HCT116 (cell line): ENCODE data around the gene SPTLC3. TPM values are rescaled to one million over a fixed set of nuclear protein-coding genes. Genes with fewer than 3 reads are reported as not detected.

Experiments used
- ATAC-seq: fragments of 200-7000 bp; cut with Tn5 transposase; 2 replicates; pipeline ENCODE4 v1.9.1; 2020; ENCODE audit warnings: mild to moderate bottlenecking, moderate library complexity
- BruUV-seq: library from RNA; stranded (reverse); fragments of 400-500 nt; replicated peaks from 2 replicates; lab custom pipeline; 2021; lab: Mats Ljungman, UMichigan
- CTCF ChIA-PET: fragments of 300-600 bp; sonication (Branson Sonifier 250); formaldehyde crosslinking; loops from one replicate; lab custom pipeline; 2021; ENCODE audit warnings: antibody characterized with exemption; lab: Charles Lee
- POLR2A ChIA-PET: fragments of 300-600, 350-600 bp; sonication (Branson Sonifier 250); formaldehyde crosslinking; loops from one replicate; lab custom pipeline; 2021; ENCODE audit warnings: antibody characterized with exemption; lab: Charles Lee
- RAD21 ChIA-PET, 2 experiments: fragments of 300-600 bp; sonication (Branson Sonifier 250); formaldehyde crosslinking; loops; one replicate each; lab custom pipeline; 2023; ENCODE audit warnings: low total read pairs in 2 of 2; ENCODE audit not compliant: uncharacterized antibody in 2 of 2, unreplicated experiment in 2 of 2, low non-redundant PET in 1 of 2; lab: Charles Lee
- DNase-seq: peaks from one replicate; pipeline ENCODE4 v3.0.0-alpha.2; 2010; ENCODE audit warnings: low read depth, low spot score
- H2AFZ ChIP-seq: fragments of 200-600 bp; shearing (Covaris generic), sonication (generic); 2 replicates; pipeline ENCODE4 v1.6.1; 2017; ENCODE audit warnings: low read depth, mixed run types, mixed read lengths, antibody characterized with exemption, low read length; ENCODE audit not compliant: poor library complexity, severe bottlenecking
- H3K27ac ChIP-seq: 2 replicates; pipeline ENCODE4 v1.5.1; 2012; ENCODE audit warnings: low read depth, low read length
- H3K27me3 ChIP-seq: fragments of 200-600 bp; sonication (generic); 2 replicates; pipeline ENCODE4 v1.6.1; 2016; ENCODE audit warnings: mixed run types, low read length, mixed read lengths; ENCODE audit not compliant: insufficient read depth
- H3K36me3 ChIP-seq, 2 experiments: fragments of 200-500 bp in 1 of 2; fragments of 200-600 bp in 1 of 2; sonication (Bioruptor generic) in 1 of 2; sonication (generic) in 1 of 2; 2 replicates each; pipeline versions ENCODE4 v1.5.1 to v1.6.1; 2014 to 2016; ENCODE audit warnings: low read length in 2 of 2, inconsistent platforms in 1 of 2, mixed read lengths in 1 of 2, mixed run types in 1 of 2; ENCODE audit not compliant: insufficient read depth in 2 of 2, control insufficient read depth in 1 of 2
- H3K4me1 ChIP-seq, 2 experiments: fragments of 200-600 bp in 1 of 2; sonication (generic) in 1 of 2; 2 replicates each; pipeline versions ENCODE4 v1.5.1 to v1.6.1; 2012 to 2017; ENCODE audit warnings: low read length in 2 of 2, inconsistent platforms in 1 of 2, mild to moderate bottlenecking in 1 of 2, mixed read lengths in 1 of 2, mixed run types in 1 of 2, moderate library complexity in 1 of 2; ENCODE audit not compliant: insufficient read depth in 2 of 2, control insufficient read depth in 1 of 2
- H3K4me2 ChIP-seq: fragments of 200-600 bp; sonication (generic); 2 replicates; pipeline ENCODE4 v1.6.1; 2017; ENCODE audit warnings: mixed run types, low read length, mixed read lengths
- H3K4me3 ChIP-seq, 2 experiments: fragments of 200-600 bp in 1 of 2; sonication (generic) in 1 of 2; replicated peaks in 1 of 2; 2 replicates each; pipeline ENCODE4 v1.5.1; 2011 to 2016; ENCODE audit warnings: low read length in 2 of 2, control low read depth in 1 of 2, low read depth in 1 of 2, mild to moderate bottlenecking in 1 of 2, mixed read lengths in 1 of 2, mixed run types in 1 of 2
- H3K79me2 ChIP-seq: fragments of 200-600 bp; sonication (generic); 2 replicates; pipeline ENCODE4 v1.6.1; 2017; ENCODE audit warnings: mild to moderate bottlenecking, mixed run types, low read length, moderate library complexity, mixed read lengths; ENCODE audit not compliant: insufficient read depth
- H3K9ac ChIP-seq: fragments of 200-600 bp; sonication (generic); 2 replicates; pipeline ENCODE4 v1.6.1; 2016; ENCODE audit warnings: low read length, mixed read lengths
- H3K9me2 ChIP-seq: fragments of 200-600 bp; sonication (generic), shearing (Covaris generic); 2 replicates; pipeline ENCODE4 v1.6.1; 2017; ENCODE audit warnings: mixed run types, mild to moderate bottlenecking, moderate library complexity; ENCODE audit not compliant: insufficient read depth
- H3K9me3 ChIP-seq, 2 experiments: fragments of 200-500 bp in 1 of 2; fragments of 200-600 bp in 1 of 2; sonication (Bioruptor generic) in 1 of 2; sonication (generic) in 1 of 2; 2 replicates each; pipeline ENCODE4 v1.6.1; 2014 to 2017; ENCODE audit warnings: low read length in 2 of 2, mixed read lengths in 2 of 2, inconsistent platforms in 1 of 2, low read depth in 1 of 2, mild to moderate bottlenecking in 1 of 2, mixed run types in 1 of 2, moderate library complexity in 1 of 2; ENCODE audit not compliant: control insufficient read depth in 1 of 2, insufficient read depth in 1 of 2
- H4K20me1 ChIP-seq: fragments of 200-600 bp; sonication (generic), shearing (Covaris generic); 2 replicates; pipeline ENCODE4 v1.6.1; 2017; ENCODE audit warnings: mixed run types, mild to moderate bottlenecking, moderate library complexity; ENCODE audit not compliant: insufficient read depth
- ATF3 ChIP-seq: IDR thresholded peaks from 2 replicates; pipeline ENCODE4 v1.6.1; 2012
- CTCF ChIP-seq, 3 experiments: fragments of 200-600 bp in 1 of 3; sonication (generic) in 1 of 3; IDR thresholded peaks in 2 of 3; conservative IDR thresholded peaks in 1 of 3; 2 replicates each; pipeline ENCODE4 v1.5.1; 2012 to 2017; ENCODE audit warnings: low read depth in 2 of 3, low read length in 2 of 3, antibody characterized with exemption in 1 of 3, borderline replicate concordance in 1 of 3, control low read depth in 1 of 3, mild to moderate bottlenecking in 1 of 3, mixed read lengths in 1 of 3, mixed run types in 1 of 3, moderate library complexity in 1 of 3; ENCODE audit not compliant: insufficient read depth in 1 of 3
- EGR1 ChIP-seq: IDR thresholded peaks from 2 replicates; pipeline ENCODE4 v1.6.1; 2012; ENCODE audit warnings: low read depth
- ELF1 ChIP-seq: IDR thresholded peaks from 2 replicates; pipeline ENCODE4 v1.6.1; 2012; ENCODE audit warnings: low read depth, borderline replicate concordance
- EZH2 ChIP-seq: fragments of 200-600 bp; sonication (generic); IDR thresholded peaks from 2 replicates; pipeline ENCODE4 v1.6.1; 2017; ENCODE audit warnings: antibody characterized with exemption, mixed run types
- EZH2phosphoT487 ChIP-seq: fragments of 200-600 bp; IDR thresholded peaks from 2 replicates; pipeline ENCODE4 v1.6.1; 2018; ENCODE audit warnings: antibody characterized with exemption, borderline replicate concordance
- FOSL1 ChIP-seq: IDR thresholded peaks from 2 replicates; pipeline ENCODE4 v1.6.1; 2012; ENCODE audit warnings: low read depth
- JUND ChIP-seq: IDR thresholded peaks from 2 replicates; pipeline ENCODE4 v1.6.1; 2012
- MAX ChIP-seq: IDR thresholded peaks from 2 replicates; pipeline ENCODE4 v1.6.1; 2012
- RAD21 ChIP-seq: IDR thresholded peaks from 2 replicates; pipeline ENCODE4 v1.6.1; 2012; ENCODE audit warnings: low read depth, mild to moderate bottlenecking
- SIN3A ChIP-seq: IDR thresholded peaks from 2 replicates; pipeline ENCODE4 v1.6.1; 2012; ENCODE audit warnings: low read depth
- SP1 ChIP-seq: IDR thresholded peaks from 2 replicates; pipeline ENCODE4 v1.6.1; 2012; ENCODE audit warnings: low read depth
- TCF7L2 ChIP-seq: IDR thresholded peaks from 2 replicates; pipeline ENCODE4 v1.7.0; 2011; ENCODE audit warnings: borderline replicate concordance, inconsistent platforms; ENCODE audit not compliant: insufficient read depth, insufficient read length; ENCODE audit errors: extremely low read depth
- YY1 ChIP-seq: IDR thresholded peaks from 2 replicates; pipeline ENCODE4 v1.6.1; 2011; ENCODE audit warnings: low read length, low read depth, moderate library complexity, mild to moderate bottlenecking; ENCODE audit not compliant: insufficient replicate concordance; ENCODE audit errors: extremely low read depth
- ZBTB33 ChIP-seq: IDR thresholded peaks from 2 replicates; pipeline ENCODE4 v1.6.1; 2011; ENCODE audit warnings: mild to moderate bottlenecking, low read length, moderate library complexity; ENCODE audit not compliant: insufficient replicate concordance; ENCODE audit errors: extremely low read depth
- ZFX ChIP-seq: fragments of 450-650 bp; IDR thresholded peaks from 2 replicates; pipeline ENCODE4 v1.6.1; 2017
- intact Hi-C: fragments of 100-400 bp; cut with micrococcal nuclease; formaldehyde crosslinking; loops from 2 replicates; pipeline ENCODE4 v1.10.0; 2022
- total RNA-seq: library from RNA; stranded (reverse); gene quantifications from one replicate; pipeline ENCODE4 v1.2.1, GENCODE V29; 2021; ENCODE audit not compliant: unreplicated experiment

SPTLC3 gene
- total RNA-seq, 1 experiment from 2014 or later = not detected

GRCh38 chr20:13131688-13132087 is 122.9 kb downstream of the SPTLC3 start:
- H3K9me3 ChIP-seq = no peaks in the 10 kb centered on the region
- no peak overlapping the region for H3K4me2 ChIP-seq
- H3K27ac ChIP-seq = no peak overlapping the region
- TF ChIP-seq CTCF (IDR thresholded peaks at IDR 0.05 in 2 of 3, conservative IDR thresholded peaks at IDR 0.05 in 1 of 3; ENCODE audit: borderline replicate concordance in 1 of 3, insufficient read depth in 1 of 3, low read depth in 2 of 3, low read length in 2 of 3) (no peak), TCF7L2 (no peak), RAD21 (no peak), EZH2 (no peak), SP1 (no peak), ATF3 (no peak)
- H3K27me3 ChIP-seq = peaks cover 34% of the 10 kb centered on the region; the same call in 1 of the 2 replicates
- H3K4me1 ChIP-seq = no peaks in the 10 kb centered on the region
- ChIA-PET RAD21 (no interaction called here), CTCF (no interaction called here), POLR2A (no interaction called here)
- no peaks in the 10 kb centered on the region for H3K36me3 ChIP-seq
- no peaks in the 10 kb centered on the region for H4K20me1 ChIP-seq
- no peak overlapping the region for H3K4me3 ChIP-seq
- no peak overlapping the region for H2AFZ ChIP-seq
- DNase-seq (no peak), ATAC-seq (no peak)
- no TSS peak for BruUV-seq
- no peaks in the 10 kb centered on the region for H3K9me2 ChIP-seq
- no peak overlapping the region for H3K9ac ChIP-seq
- H3K79me2 ChIP-seq = no peaks in the 10 kb centered on the region
- intact Hi-C loops = no loop called here

- H3K4me3 ChIP-seq = no peak overlapping the region
- peaks cover 6% of the 10 kb centered on the region; the same call in 1 of the 2 replicates for H3K27me3 ChIP-seq
- no peaks in the 10 kb centered on the region for H4K20me1 ChIP-seq
- no peaks in the 10 kb centered on the region for H3K9me2 ChIP-seq
- no peaks in the 10 kb centered on the region for H3K4me1 ChIP-seq
- POLR2A ChIA-PET = no interaction called here
- no peak for DNase-seq
- no peaks in the 10 kb centered on the region for H3K9me3 ChIP-seq
- no peaks in the 10 kb centered on the region for H3K79me2 ChIP-seq
- BruUV-seq = no TSS peak
- H3K9ac ChIP-seq = no peak overlapping the region
- H3K27ac ChIP-seq = no peak overlapping the region
- RAD21 ChIA-PET = no interaction called here
- no peak overlapping the region for H3K4me2 ChIP-seq
- intact Hi-C loops = no loop called here
- CTCF ChIA-PET = no interaction called here
- no peaks in the 10 kb centered on the region for H3K36me3 ChIP-seq
- ATAC-seq = no peak
- no peak overlapping the region for H2AFZ ChIP-seq
- TF ChIP-seq EZH2phosphoT487 (no peak), YY1 (no peak), SIN3A (no peak), RAD21 (no peak), ZBTB33 (no peak), EGR1 (no peak), ZFX (no peak), ELF1 (no peak), SP1 (no peak), MAX (no peak), TCF7L2 (no peak), FOSL1 (no peak), JUND (no peak)
Observed at GRCh38 chr20:13139459-13140150, 130.8 kb downstream of the SPTLC3 start.
